Adrenal gland (tissue), 19 donors: ENCODE results near the gene ISOC1. TPM values are rescaled to one million over a fixed set of nuclear protein-coding genes. Genes with fewer than 3 reads are reported as not detected.
A peak's percentile ranks its signal among the peaks of the same experiment; 100 is the strongest.

Experiments used
- DNase-seq, 7 donors: peaks; one replicate each; pipeline ENCODE4 v3.0.0-alpha.2; 2019 to 2020
- H3K27ac ChIP-seq, 5 donors: fragments of 200-600 bp; sonication (generic) in 4 of 5; 1 replicate in 3 of 5; 2 replicates in 2 of 5; pipeline versions ENCODE4 v1.5.1 to v1.8.0; 2016 to 2020; ENCODE audit warnings: mild to moderate bottlenecking in 1 of 5
- H3K27me3 ChIP-seq: fragments of 200-600 bp; 2 replicates; pipeline ENCODE4 v1.8.0; 2021
- H3K36me3 ChIP-seq, 2 donors: fragments of 200-600 bp; replicated peaks in 1 of 2; 1 replicate in 1 of 2; 2 replicates in 1 of 2; pipeline versions ENCODE4 v1.5.1 to v1.8.0; 2018 to 2022
- H3K4me1 ChIP-seq, 2 donors: fragments of 200-600 bp; replicated peaks in 1 of 2; 1 replicate in 1 of 2; 2 replicates in 1 of 2; pipeline versions ENCODE4 v1.5.1 to v1.8.0; 2018 to 2021
- H3K4me3 ChIP-seq, 4 donors: fragments of 200-600 bp; sonication (generic) in 3 of 4; one replicate each; pipeline ENCODE4 v1.5.1; 2016 to 2018
- H3K9me3 ChIP-seq, 3 donors: fragments of 200-600 bp; sonication (generic) in 1 of 3; replicated peaks in 1 of 3; 1 replicate in 2 of 3; 2 replicates in 1 of 3; pipeline versions ENCODE4 v1.5.1 to v1.8.0; 2016 to 2021
- CTCF ChIP-seq, 6 experiments: fragments of 450-650 bp in 4 of 6; fragments of 200-600 bp in 2 of 6; sonication (generic) in 1 of 6; IDR thresholded peaks; 1 replicate in 5 of 6; 2 replicates in 1 of 6; pipeline versions ENCODE4 v1.5.1 to v1.8.0; 2016 to 2021; ENCODE audit warnings: antibody characterized with exemption in 6 of 6, mild to moderate bottlenecking in 2 of 6, moderate library complexity in 1 of 6
- POLR2A ChIP-seq, 2 donors: fragments of 450-650 bp; IDR thresholded peaks; one replicate each; pipeline ENCODE4 v1.6.1; 2017; ENCODE audit warnings: antibody characterized with exemption in 2 of 2, mild to moderate bottlenecking in 2 of 2, moderate library complexity in 1 of 2
- WGBS, 4 donors: extraction: QIAGEN DNeasy Blood & Tissue Kit in 2 of 4; methylation state at CpG; one replicate each; pipeline versions ENCODE4 v1.1.5 to v1.1.7; 2013 to 2017; 5-methylcytosine and 5-hydroxymethylcytosine counted together
- intact Hi-C, 2 donors: fragments of 100-400 bp; cut with DNase I; formaldehyde crosslinking; loops; one replicate each; pipeline versions ENCODE4 v1.14.1 to v1.15.0; 2022 to 2023
- long read RNA-seq, 10 donors: library from polyadenylated mRNA in 3 of 10; unstranded in 2 of 10; stranded (forward) in 1 of 10; transcript quantifications; one replicate each; pipeline ENCODE4 v2.0.0 and lab custom pipeline, GENCODE V29; 2021 to 2026
- polyA plus RNA-seq, 3 donors: library from polyadenylated mRNA; stranded (reverse); fragments of 200-250 nt in 2 of 3; fragments of 350-450 nt in 1 of 3; fragmentation: Illumina TruSeq in 1 of 3; extraction: RNeasy Lipid Tissue Mini Kit (QIAGEN cat#74804) in 1 of 3; gene quantifications; one replicate each; pipeline ENCODE4 v1.2.3, GENCODE V29; 2013 to 2014
- total RNA-seq, 9 donors: library from RNA; depleted of rRNA in 4 of 9; stranded (reverse); fragments of >200 nt in 4 of 9; fragments of 120-200 nt in 1 of 9; fragmentation: NEBNext Ultra II Directional in 1 of 9; extraction: Animal tissue kit (Norgen Biotek cat#: 25700) in 1 of 9; gene quantifications; one replicate each; pipeline versions ENCODE4 v1.1.0 to v1.2.4, GENCODE V29; 2013 to 2023
- donor health status: healthy with polysubstance abuse.
- donor health status: Bipolar disorder and iron deficiency.
- donor health status: DM: yes; HTN: yes; CAD: no.
- donor health status: DM: no; HTN: no; CAD: no.
- donor health status: DM: no; HTN: no; CAD: no.
- donor health status: DM: yes; HTN: yes; CAD: no.

The ISOC1 gene
- total RNA-seq: 10 to 100 TPM; 27.4 to 56.6 (median 45.3) TPM
- 10 to 100 TPM in 2 of 3 donors, 1 to 10 TPM in 1; 7.6 to 36.1 (median 17.9) TPM for polyA plus RNA-seq
- long read RNA-seq, donor 1, transcript ISOC1-201 (5 exons, 1,940 nt): major isoform, 38 of 51 reads
- long read RNA-seq, donor 1, partial matches to known transcripts: 13 of 51 reads
- long read RNA-seq, donor 1, other reads (novel, unspliced or antisense): 0 of 51 reads
- long read RNA-seq, donor 2, transcript ISOC1-201 (5 exons, 1,940 nt): major isoform, 26 of 26 reads
- long read RNA-seq, donor 2, partial matches to known transcripts: 0 of 26 reads
- long read RNA-seq, donor 2, other reads (novel, unspliced or antisense): 0 of 26 reads
- long read RNA-seq, donor 3, transcript ISOC1-201 (5 exons, 1,940 nt): major isoform, 31 of 31 reads
- long read RNA-seq, donor 3, partial matches to known transcripts: 0 of 31 reads
- long read RNA-seq, donor 3, other reads (novel, unspliced or antisense): 0 of 31 reads
- long read RNA-seq, donor 4, transcript ISOC1-201 (5 exons, 1,940 nt): major isoform, 48 of 49 reads
- long read RNA-seq, donor 4, partial matches to known transcripts: 0 of 49 reads
- long read RNA-seq, donor 4, other reads (novel, unspliced or antisense): 1 of 49 reads
- long read RNA-seq, donor 5, transcript ISOC1-201 (5 exons, 1,940 nt): major isoform, 103 of 110 reads
- long read RNA-seq, donor 5, partial matches to known transcripts: 2 of 110 reads
- long read RNA-seq, donor 5, other reads (novel, unspliced or antisense): 5 of 110 reads
- long read RNA-seq, donor 6, transcript ISOC1-201 (5 exons, 1,940 nt): major isoform, 26 of 28 reads
- long read RNA-seq, donor 6, partial matches to known transcripts: 0 of 28 reads
- long read RNA-seq, donor 6, other reads (novel, unspliced or antisense): 2 of 28 reads
- long read RNA-seq, donor 7, transcript ISOC1-201 (5 exons, 1,940 nt): major isoform, 11 of 18 reads
- long read RNA-seq, donor 7, partial matches to known transcripts: 7 of 18 reads
- long read RNA-seq, donor 7, other reads (novel, unspliced or antisense): 0 of 18 reads
- long read RNA-seq, donor 8, transcript ISOC1-201 (5 exons, 1,940 nt): major isoform, 33 of 33 reads
- long read RNA-seq, donor 8, partial matches to known transcripts: 0 of 33 reads
- long read RNA-seq, donor 8, other reads (novel, unspliced or antisense): 0 of 33 reads
- long read RNA-seq, donor 9, transcript ISOC1-201 (5 exons, 1,940 nt): major isoform, 30 of 30 reads
- long read RNA-seq, donor 9, partial matches to known transcripts: 0 of 30 reads
- long read RNA-seq, donor 9, other reads (novel, unspliced or antisense): 0 of 30 reads
- long read RNA-seq, donor 10, transcript ISOC1-201 (5 exons, 1,940 nt): major isoform, 14 of 14 reads
- long read RNA-seq, donor 10, partial matches to known transcripts: 0 of 14 reads
- long read RNA-seq, donor 10, other reads (novel, unspliced or antisense): 0 of 14 reads

- peak within 1 kb of the TSS; percentile 40 to 71 (median 62) for H3K4me3 ChIP-seq
- 1 to 11% (median 1%) methylated on average over 2 to 87 of the region's 87 CpGs for WGBS, 4 donors
- peak; percentile 91 to 94 (median 92) for DNase-seq
- H3K27me3 ChIP-seq: no peaks in the 10 kb centered on the region
- no peaks in the 10 kb centered on the region for H3K36me3 ChIP-seq
- TF ChIP-seq POLR2A (IDR thresholded peaks at IDR 0.05) (peak; percentile 68 to 95), CTCF (IDR thresholded peaks at IDR 0.05) (peak in 2 of 6 experiments; percentile 9 to 20)
- H3K4me1 ChIP-seq: peaks cover 4 to 27% of the 10 kb centered on the region in 2 donors
- peak within 1 kb of the TSS in 4 of 5 donors; percentile 73 to 89 (median 79) for H3K27ac ChIP-seq
- H3K9me3 ChIP-seq: no peaks in the 10 kb centered on the region
- intact Hi-C loops: no loop called here
Observed at GRCh38 chr5:129094087-129094923, at the start of gene ISOC1. Gene ISOC1 (plus strand): TSS chr5:129094749. CDS start chr5:129094767, 18 bp downstream.

- Histone ChIP-seq H3K4me3 (no peak overlapping the region), H3K27me3 (no peaks in the 10 kb centered on the region), H3K9me3 (peaks cover 0 to 4% (median 0%) of the 10 kb centered on the region in 3 donors), H3K27ac (no peak overlapping the region), H3K4me1 (no peaks in the 10 kb centered on the region), H3K36me3 (no peaks in the 10 kb centered on the region)
- DNase-seq: no peak
- no peak for TF ChIP-seq POLR2A (IDR thresholded peaks at IDR 0.05)
- TF ChIP-seq CTCF (IDR thresholded peaks at IDR 0.05): no peak
- intact Hi-C loops: no loop called here
Observed at GRCh38 chr5:129046151-129046550, 48.4 kb upstream of the ISOC1 start.

- H3K27ac ChIP-seq: no peak overlapping the region
- H3K4me3 ChIP-seq: no peak overlapping the region
- intact Hi-C loops: no loop called here
- no peaks in the 10 kb centered on the region for H3K36me3 ChIP-seq
- no peaks in the 10 kb centered on the region for H3K27me3 ChIP-seq
- 45 to 66% (median 48%) methylated on average over 2 of the region's 2 CpGs for WGBS, 4 donors
- peaks cover 0 to 4% (median 0%) of the 10 kb centered on the region in 3 donors for H3K9me3 ChIP-seq
- H3K4me1 ChIP-seq: no peaks in the 10 kb centered on the region
- TF ChIP-seq CTCF (IDR thresholded peaks at IDR 0.05): no peak
- no peak for TF ChIP-seq POLR2A (IDR thresholded peaks at IDR 0.05)
- DNase-seq: no peak
Observed at GRCh38 chr5:129048509-129048908, 46.0 kb upstream of the ISOC1 start.
